C4-2B (cell line): Measurements from ENCODE around the gene APMAP.

Experiments used
- H3K27ac ChIP-seq: fragments of 450-650 bp; 2 replicates; pipeline ENCODE4 v1.5.1; 2017
- CTCF ChIP-seq: fragments of 450-650 bp; conservative IDR thresholded peaks from 2 replicates; pipeline ENCODE4 v1.5.1; 2017; ENCODE audit warnings: mild to moderate bottlenecking
- ZFX ChIP-seq: fragments of 450-650 bp; IDR thresholded peaks from 2 replicates; pipeline ENCODE4 v1.6.1; 2017

Gene APMAP

GRCh38 chr20:24992487-24993205 is at the start of gene APMAP:
Gene APMAP, minus strand, starts transcription at chr20:24992751. Its CDS starts 63 bp downstream, at chr20:24992688.
- TF ChIP-seq ZFX (peak; percentile 34; the same call in 1 of the 2 replicates), CTCF (no peak)
- H3K27ac ChIP-seq, result peak within 1 kb of the TSS; percentile 92

- peak overlapping the region; percentile 72; the same call in 1 of the 2 replicates for H3K27ac ChIP-seq
- no peak for TF ChIP-seq ZFX
- no peak for TF ChIP-seq CTCF
Measured at GRCh38 chr20:25041813-25042530, 49.4 kb upstream of the APMAP start.

GRCh38 chr20:25040438-25040831 is 47.9 kb upstream of the APMAP start:
- H3K27ac ChIP-seq, result peak overlapping the region; percentile 72
- no peak for TF ChIP-seq ZFX

GRCh38 chr20:25039697-25040437 is 47.3 kb upstream of the APMAP start:
- TF ChIP-seq ZFX, result no peak
- no peak for TF ChIP-seq CTCF
- H3K27ac ChIP-seq, result peak overlapping the region; percentile 72

GRCh38 chr20:25038591-25039015 is 46.1 kb upstream of the APMAP start:
- H3K27ac ChIP-seq, result peak overlapping the region; percentile 72
- no peak for TF ChIP-seq CTCF
- TF ChIP-seq ZFX, result no peak

- TF ChIP-seq CTCF (no peak), ZFX (no peak)
- H3K27ac ChIP-seq, result peak overlapping the region; percentile 72
Measured at GRCh38 chr20:25038103-25038410, 45.5 kb upstream of the APMAP start.

GRCh38 chr20:25037288-25038102 is 44.9 kb upstream of the APMAP start:
- TF ChIP-seq ZFX, result no peak
- TF ChIP-seq CTCF, result no peak
- H3K27ac ChIP-seq, result peak overlapping the region; percentile 72
